NB4 (cell line): ENCODE measurements around the gene PAX1.

Experiments
- DNase-seq: peaks from one replicate; pipeline ENCODE4 v3.0.0; 2010; ENCODE audit warnings: low read depth
- H3K4me3 ChIP-seq: one replicate; pipeline ENCODE4 v1.5.1; 2011; ENCODE audit warnings: mild to moderate bottlenecking, low read depth, low read length, moderate library complexity
- CTCF ChIP-seq: IDR thresholded peaks from one replicate; pipeline ENCODE4 v1.5.1; 2012; ENCODE audit warnings: low read depth, low read length
- MAX ChIP-seq: IDR thresholded peaks from 2 replicates; pipeline ENCODE4 v1.6.1; 2011; ENCODE audit warnings: low read depth, low read length
- MYC ChIP-seq: IDR thresholded peaks from 2 replicates; pipeline ENCODE4 v1.6.1; 2011; ENCODE audit warnings: low read depth, low read length
- POLR2A ChIP-seq: IDR thresholded peaks from 2 replicates; pipeline ENCODE4 v1.6.1; 2011; ENCODE audit warnings: mild to moderate bottlenecking; ENCODE audit not compliant: insufficient read length; ENCODE audit errors: extremely low read depth

The PAX1 gene

GRCh38 chr20:21701171-21701876 lies 4.1 kb upstream of the PAX1 start:
- TF ChIP-seq CTCF, result no peak
- no peak for TF ChIP-seq POLR2A
- TF ChIP-seq MYC, result no peak
- TF ChIP-seq MAX, result no peak
- no peak overlapping the region for H3K4me3 ChIP-seq
- DNase-seq, result no peak

DNA sequence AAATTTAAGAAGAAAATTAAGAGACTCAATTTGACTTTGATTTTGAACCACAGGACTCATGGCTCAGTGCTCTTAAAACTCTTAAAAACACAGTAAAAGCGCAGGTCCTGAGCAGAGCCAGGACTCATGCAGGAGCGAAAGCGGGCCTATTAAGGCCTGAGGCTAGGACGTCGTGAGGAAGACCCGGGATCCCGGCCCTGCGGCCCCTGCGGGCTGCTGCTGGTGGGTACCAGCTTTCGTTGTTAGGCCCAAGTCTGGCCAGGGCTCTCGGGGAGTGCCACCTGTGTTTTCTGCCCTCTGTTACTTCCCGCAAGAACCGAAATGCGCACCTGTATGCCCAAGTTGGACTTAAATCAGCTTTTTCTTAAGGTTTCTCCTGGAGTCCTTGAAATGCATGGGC lies 3.4 kb upstream of the PAX1 start:
- DNase-seq, result no peak
- no peak overlapping the region for H3K4me3 ChIP-seq
- TF ChIP-seq CTCF, result no peak
- TF ChIP-seq MYC, result no peak
- no peak for TF ChIP-seq MAX
- TF ChIP-seq POLR2A, result no peak

DNA sequence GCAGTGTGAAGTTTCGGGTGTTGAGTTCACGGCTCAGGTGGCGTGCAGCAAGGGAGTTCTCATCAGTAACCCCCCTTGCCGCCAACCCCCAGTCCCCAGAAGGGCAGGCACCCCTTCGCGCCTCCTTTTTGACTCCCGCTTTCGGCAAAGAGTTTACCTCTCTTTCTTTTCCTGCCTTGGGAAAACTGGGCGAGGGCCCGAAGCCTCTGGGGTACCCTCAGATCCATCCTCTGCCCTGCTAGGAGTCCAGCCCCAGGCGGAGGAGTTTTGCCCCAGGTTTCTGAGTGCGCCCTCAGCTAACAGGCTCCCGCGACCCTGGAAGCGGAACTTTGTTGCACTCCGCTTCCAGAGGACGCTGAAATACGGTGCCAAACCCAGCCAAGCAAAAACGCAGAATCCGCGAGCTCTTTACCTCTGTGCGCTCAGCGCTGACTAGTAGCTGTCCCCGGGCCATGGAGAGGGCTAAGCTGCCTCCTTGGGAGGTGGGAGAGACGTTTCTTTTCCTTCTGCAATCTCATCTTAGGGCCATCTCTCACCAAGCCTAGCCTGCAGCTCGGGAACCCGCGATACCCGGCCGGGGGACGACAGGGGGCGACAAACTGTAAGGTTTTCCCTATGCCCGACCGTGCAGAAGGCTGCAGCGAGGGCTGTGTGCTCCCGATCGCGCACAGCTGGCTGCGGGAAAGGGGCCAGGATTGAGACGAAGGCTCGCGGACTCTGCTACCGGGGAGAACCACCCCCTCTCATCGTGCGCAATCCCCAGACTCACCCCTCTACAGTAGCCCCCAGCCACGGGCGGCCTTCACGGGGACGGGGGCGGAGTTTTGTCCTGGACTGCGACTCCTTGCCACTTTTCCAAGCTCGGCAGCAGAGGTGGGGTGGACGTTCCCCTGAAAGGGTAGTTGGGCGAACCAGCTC lies 2.7 kb upstream of the PAX1 start:
- no peak overlapping the region for H3K4me3 ChIP-seq
- TF ChIP-seq CTCF (peak; percentile 68), POLR2A (no peak)
- peak; percentile 59 for DNase-seq

GRCh38 chr20:21703717-21704407 lies 1.6 kb upstream of the PAX1 start:
- no peak for DNase-seq
- no peak overlapping the region for H3K4me3 ChIP-seq
- TF ChIP-seq POLR2A (no peak), CTCF (no peak)

GRCh38 chr20:21704408-21705385 lies 767 bp upstream of the PAX1 start:
- TF ChIP-seq POLR2A, result no peak
- no peak for TF ChIP-seq MYC
- no peak for TF ChIP-seq CTCF
- TF ChIP-seq MAX, result no peak
- no peak overlapping the region for H3K4me3 ChIP-seq
- no peak for DNase-seq
